HG03558 (cell line): Measurements from ENCODE around the gene DOCK3.
"Not testable (repeated sequence)": the region's sequence is repeated elsewhere in the genome, so short reads cannot be mapped to it uniquely, and the experiment has no call there.

Experiments
- ATAC-seq: cut with Tn5 transposase; IDR thresholded peaks from one replicate; pipeline ENCODE4 v1.9.1; 2021; ENCODE audit warnings: moderate number of reproducible peaks; ENCODE audit not compliant: unreplicated experiment; ENCODE audit errors: extremely low read depth

DOCK3 gene

DNA sequence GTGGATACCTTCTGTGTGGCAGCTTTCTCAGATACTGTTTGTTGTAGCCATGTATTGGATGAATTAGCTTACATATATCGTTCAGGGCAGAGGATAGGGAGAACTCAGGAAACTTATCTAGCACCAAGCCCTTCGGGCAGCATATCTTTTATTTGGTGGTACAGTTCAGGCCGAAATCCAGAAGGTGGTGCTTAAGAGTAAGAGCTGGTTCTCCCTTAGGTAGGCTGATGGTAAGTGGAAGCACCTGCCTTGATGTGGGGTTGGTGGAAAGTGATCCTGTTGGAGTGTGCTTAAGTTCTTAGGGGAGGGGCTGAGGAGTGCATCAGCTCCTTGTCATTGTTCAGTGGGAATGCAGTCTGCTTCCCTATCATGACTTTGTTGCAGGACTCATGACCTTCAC lies 187.5 kb downstream of the DOCK3 start:
- ATAC-seq, result no peak

DNA sequence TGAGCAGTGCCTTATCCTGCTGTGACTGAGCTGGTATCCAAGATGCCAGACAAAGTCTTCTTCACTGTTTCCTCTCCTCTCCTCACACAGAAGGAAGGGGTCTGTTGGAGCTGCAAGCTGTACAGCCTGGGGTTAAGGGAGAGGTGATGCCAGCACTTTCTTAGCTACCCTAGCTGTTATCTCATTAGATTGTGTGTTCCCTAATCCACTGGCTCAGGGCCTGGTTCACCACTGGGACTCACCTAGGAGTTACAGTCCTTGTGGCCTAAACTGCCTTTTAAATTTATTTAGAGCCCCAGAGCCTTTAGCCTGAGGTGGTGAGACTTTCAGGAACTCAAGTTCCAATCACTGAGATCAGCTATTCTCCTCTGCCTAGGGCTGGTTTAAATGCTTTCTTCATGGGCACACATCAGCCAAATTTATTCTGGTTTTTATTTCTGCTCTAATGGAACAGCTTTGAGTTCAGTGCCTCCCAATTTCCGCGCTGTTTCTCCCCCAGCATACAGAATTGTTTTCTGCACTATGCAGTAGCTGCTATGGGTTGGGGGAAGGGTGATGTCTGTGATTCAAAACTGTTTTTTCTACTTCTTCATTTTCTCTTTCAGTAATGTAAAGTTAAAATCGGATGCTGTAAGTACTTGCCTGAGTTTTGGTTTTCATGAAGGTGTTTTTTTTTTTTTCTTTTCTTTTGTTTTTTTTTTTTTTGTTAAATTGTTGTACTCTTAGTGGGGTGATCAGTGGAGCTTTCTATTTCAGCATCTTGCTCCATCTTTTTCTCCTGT lies 198.8 kb downstream of the DOCK3 start:
- peak; percentile 52 for ATAC-seq

DNA sequence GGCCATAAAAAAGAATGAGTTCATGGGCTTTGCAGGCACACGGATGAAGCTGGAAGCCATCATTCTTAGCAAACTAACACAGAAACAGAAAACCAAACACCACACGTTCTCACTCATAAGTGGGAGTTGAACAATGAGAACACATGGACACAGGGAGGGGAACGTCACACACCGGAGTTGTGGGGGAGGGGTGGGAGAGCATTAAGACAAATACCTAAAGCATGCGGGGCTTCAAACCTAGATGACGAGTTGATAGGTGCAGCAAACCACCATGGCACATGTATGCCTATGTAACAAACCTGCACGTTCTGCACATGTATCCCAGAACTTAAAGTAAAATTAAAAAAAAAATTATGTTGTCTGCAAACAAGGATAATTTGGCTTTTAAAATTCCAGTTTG lies 200.1 kb downstream of the DOCK3 start:
- ATAC-seq, result not testable (repeated sequence)

DNA sequence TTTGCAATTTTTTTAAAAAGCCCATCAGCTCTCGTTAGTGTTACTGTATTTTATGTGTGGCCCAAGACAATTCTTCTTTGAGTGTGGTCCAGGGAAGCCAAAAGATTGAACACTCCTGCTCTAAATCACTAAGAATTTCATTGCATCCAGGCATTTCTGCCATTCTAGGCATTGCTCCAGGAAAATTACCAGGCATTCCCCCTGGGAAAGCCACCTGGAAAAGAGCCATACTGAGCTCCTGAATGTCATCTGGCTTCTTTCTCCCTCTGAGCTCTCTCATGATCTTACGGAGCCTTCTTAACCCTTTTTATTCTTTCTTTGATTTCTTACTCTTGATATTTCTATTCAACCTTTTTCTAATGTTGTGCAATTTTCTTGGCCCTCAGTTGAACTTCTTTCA lies 202.2 kb downstream of the DOCK3 start:
- no peak for ATAC-seq

DNA sequence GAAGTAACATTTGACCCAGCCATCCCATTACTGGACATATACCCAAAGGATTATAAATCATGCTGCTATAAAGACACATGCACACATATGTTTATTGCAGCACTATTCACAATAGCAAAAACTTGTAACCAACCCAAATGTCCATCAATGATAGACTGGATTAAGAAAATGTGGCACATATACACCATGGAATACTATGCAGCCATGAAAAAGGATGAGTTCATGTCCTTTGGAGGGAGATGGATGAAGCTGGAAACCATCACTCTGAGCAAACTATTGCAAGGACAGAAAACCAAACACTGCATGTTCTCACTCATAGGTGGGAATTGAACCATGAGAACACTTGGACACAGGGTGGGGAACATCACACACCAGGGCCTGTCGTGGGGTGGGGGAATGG lies 208.0 kb downstream of the DOCK3 start:
- ATAC-seq, result not testable (repeated sequence)

DNA sequence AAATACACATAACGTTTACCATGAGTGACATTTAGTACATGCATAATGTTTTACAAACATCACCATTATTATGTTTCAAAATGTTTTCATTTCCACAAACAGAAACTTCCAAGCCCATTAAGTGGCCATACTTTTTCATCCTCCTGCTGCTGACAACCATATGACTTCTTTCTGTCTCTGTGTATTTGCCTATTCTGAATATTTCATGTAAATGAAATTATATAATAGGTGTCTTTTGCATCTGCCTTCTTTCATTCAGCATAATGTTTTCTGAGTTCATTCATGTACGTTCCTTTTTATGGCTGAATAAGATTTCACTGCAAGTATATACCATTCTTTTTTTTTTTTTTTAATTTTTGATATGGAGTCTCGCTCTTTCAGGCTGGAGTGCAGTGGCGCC lies 209.0 kb downstream of the DOCK3 start:
- no peak for ATAC-seq

DNA sequence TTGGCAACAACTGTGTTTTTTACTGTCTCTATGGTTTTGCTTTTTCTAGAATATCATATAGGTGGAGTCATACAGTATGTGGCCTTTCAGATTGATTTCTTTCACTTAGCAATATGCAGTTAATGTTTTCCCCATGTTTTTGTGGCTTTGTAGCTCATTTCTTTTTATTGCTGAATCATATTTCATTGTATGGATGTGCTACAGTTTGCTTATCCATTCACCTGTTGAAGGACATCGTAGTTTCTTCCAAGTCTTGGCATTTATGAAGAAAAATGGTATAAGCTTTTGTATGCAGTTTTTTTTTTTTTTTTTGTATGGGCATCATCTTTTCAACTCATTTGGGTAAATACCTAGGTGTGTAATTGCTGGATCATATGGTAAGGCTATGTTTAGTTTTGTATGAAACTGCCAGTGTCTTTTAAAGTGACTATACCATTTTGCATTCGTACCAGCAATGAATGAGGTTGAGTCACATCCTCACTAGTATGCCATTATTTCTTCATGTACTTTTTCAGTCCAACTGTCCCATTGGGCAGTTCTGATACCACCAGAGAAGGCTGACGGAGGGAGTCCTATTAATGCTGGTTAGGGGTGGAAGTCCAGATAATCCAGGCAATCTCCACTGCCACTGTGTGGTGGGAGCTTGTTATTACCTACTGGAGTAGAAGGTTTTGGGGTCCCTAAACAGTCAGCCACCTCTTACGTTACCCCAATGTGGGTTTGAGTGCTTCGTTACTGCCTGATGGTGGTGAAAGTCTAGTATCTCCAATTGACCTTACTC lies 210.5 kb downstream of the DOCK3 start:
- ATAC-seq, result no peak

DNA sequence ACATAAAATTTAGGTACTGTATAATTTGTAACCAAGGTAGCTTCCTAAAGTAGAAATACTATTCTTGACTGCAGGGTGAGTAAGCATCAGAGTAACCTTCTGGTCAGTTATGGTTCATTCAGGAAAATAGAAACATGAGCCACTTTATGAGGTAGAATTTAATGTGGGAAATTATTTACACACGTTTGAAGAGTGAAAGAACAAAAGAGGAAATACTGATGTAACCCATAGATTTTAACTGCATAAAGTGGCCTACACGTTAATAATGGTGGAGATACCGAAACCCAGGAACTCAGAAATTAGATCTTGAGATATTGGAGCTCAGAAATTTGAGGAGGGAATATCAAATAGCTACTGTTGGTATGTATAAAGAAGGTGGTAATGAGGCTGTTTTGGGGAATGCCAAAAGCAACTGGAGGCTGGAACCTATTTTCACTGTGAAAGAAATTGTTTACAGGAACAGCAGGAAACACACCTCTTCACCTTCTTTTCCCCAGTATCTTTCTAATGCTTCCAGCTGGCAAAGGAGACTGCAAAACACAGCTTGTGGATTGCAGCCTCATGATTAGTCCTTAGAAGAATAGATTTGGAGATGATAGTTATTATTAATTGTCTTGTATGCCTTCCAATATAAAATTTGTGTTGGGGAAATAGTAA lies 216.1 kb downstream of the DOCK3 start:
- ATAC-seq, result no peak

DNA sequence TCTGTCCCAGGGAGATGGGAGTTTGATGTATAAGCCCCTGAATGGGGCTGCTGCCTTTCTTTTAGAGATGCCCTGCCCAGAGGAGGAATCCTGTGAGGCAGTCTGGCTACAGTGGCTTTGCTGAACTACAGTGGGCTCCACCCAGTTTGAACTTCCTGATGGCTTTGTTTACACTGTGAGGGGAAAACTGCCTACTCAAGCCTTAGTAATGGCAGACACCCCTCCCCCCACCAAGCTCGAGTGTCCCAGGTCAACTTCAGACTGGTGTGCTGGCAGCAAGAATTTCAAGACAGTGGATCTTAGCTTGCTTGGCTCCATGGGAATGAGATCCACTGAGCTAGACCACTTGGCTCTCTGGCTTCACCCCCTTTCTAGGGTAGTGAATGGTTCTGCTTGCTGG lies 226.4 kb downstream of the DOCK3 start:
- not testable (repeated sequence) for ATAC-seq

DNA sequence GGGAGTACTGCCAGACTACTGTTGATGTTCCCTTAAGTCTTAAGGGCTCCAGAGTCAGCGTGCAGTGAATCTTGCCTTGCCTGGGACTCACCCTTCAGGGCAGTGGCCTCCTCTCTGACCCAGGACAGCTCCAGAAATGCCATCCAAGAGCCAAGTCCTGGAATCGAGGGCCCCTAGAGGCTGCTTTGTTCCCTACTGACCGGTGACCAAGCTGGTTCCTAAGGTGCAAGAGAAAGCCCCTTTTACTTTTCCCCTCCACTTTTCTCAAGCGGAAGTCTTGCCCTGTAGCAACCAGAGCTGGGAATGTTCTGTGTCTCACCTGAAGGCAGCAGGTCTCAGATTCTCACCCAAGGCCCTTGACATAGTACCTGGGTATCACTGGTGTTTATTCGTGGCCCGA lies 238.0 kb downstream of the DOCK3 start:
- ATAC-seq, result no peak

DNA sequence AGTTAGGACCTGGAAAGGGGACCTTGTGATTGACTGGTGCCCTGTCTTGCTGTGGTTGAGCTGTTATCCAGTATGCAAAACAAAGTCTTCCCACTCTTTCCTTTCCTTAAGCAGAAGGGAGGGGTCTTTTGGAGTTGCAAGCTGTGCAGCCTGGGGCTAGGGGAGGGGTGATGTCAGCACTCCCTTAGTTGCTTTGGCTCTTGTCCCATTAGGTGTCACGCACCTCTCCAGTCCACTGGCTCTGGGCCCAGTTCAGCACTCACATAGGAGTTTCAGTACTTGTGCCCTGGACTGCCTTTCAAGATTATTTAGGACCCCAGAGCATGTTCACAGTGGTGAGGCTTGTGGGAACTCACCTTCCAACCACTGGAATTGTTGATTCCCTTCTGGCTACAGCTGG lies 238.5 kb downstream of the DOCK3 start:
- no peak for ATAC-seq

DNA sequence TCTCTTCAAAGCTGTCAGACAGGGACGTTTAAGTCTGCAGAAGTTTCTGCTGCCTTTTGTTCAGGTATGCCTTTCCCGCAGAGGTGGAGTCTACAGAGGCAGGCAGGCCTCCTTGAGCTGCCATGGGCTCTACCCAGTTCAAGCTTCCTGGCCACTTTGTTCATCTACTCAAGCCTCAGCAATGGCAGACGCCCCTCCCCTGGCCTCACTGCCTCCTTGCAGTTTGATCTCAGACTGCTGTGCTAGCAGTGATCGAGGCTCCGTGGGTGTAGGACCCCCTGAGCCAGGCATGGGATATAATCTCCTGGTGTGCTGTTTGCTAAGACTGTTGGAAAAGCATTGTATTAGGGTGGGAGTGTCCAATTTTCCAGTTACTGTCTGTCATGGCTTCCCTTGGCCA lies 247.3 kb downstream of the DOCK3 start:
- ATAC-seq, result not testable (repeated sequence)

DNA sequence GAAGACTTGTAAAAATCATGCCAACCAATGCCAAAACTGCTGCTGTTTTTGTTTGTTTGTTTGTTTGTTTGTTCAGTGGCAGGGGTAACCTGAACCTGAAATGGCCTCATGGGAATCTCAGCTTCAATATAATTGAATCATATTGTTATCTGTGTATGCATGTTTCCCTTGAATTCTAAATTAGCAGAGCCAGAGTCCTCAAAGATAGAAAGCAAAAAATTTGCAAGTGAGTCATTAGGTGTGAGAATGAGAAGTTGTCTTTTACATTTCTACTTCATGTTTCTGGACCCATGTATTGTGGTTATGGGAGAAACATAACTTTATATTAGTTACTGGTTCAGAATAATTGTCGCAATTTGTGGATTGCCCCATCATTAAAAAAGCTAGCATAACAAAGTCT lies 249.2 kb downstream of the DOCK3 start:
- no peak for ATAC-seq

DNA sequence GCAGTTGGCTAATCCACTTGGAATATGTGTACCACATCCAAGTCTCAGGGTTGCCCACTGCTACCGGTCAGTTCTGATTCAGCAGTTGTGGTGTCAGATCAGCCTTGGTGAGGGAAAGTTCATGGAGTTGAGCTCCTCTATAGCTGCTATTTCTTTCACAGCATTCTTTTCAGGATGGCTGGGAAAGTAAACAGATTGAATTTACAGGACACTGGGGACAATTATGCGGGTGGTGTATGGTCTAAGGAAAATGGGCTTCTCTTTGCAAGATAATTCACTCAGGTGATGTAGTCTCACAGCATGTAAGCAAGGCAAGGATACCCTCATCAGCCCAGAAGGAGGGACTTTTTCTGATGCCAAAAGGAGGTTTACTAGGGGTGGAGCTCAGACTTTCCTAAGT lies 249.9 kb downstream of the DOCK3 start:
- ATAC-seq, result no peak

DNA sequence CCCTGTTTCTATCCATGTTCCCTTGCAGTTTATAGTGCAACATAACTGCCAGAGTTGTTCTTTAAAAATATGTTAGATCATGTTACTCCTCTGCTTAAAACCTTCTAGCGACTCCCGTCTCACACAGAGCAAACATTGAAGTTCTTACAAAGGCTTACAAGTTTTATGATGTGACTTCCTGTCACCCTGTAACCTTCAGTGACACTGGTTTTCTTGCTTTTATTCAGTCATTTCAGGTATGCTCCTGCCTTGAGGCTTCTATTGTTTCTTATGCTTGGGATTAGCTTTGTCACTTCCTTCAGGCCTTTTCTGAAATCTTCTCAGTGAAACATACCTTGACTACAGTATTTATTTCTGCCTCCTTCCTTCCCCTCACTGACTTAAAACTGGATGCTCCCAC lies 252.1 kb downstream of the DOCK3 start:
- ATAC-seq, result no peak

DNA sequence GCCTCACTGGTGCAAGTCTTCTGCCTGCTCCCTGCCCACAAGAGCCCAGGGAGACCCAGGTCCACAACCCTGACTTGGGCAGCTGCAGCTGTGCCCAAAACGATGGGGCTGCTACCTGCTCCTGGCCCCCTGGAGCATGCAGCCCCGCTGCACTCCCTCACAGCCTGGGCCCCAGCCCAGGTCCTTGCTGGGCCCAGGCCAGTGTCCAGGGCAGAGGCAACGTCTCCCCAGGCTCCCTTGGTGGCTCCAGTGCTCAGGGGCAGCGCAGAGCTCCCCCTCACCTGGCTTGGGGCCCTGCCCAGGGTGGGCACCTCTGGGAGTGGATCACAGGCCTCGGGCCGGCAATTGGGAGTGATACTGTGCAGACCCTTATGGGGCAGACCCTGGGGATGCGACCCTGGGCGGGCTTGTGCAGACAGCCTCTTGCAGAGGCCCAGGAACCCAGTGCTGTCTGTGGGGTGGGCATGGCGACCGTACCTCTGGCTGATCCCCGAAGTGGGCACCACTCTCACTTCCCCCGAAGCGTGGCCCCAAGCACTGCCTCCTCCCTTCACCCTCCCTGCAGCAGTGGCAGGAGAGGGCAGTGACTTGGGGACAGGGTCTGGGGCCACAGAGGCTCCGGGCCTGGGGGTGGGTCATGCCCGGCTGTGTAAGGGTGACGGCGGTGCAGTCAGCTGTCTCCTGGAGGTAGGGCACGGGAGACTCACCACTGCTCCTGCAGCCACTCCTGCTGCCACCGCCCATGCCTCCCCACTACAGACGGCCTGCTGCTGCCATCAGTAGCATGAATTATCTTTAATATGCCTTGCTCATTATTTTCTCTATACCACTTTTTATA lies 255.9 kb downstream of the DOCK3 start:
- no peak for ATAC-seq

DNA sequence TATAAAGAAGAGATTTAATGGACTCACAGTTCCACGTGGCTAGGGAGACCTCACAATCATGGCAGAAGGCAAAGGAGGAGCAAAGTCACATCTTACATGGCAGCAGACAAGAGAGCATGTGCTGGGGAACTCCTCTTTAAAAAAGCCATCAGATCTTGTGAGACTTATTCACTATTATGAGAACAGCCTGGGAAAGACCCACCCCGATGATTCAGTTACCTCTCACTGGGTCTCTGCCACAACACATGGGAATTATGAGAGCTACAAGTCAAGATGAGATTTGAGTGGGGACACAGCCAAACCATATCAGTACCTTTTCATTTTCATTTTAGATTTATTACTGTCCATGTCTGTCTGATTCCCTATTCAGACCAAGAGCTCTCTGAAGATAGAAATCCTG lies 258.2 kb downstream of the DOCK3 start:
- not testable (repeated sequence) for ATAC-seq

DNA sequence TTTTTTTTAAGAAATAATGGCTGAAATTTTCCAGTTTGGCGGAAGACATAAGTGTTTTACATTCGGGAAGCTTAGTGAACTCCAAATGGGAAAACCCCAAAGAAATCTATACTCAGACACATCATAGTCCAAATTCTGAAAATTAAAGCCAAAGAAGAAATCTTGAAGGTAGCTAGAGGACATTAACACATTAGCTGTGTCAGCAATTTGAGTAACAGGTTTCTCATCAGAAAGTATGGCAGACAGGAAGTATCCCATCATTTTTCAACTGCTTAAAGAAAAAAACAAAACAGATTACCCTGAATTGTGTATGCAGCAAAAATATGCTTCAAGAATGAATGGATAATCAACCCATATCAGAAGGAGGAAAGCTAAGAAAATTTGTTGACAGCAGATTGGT lies 261.7 kb downstream of the DOCK3 start:
- no peak for ATAC-seq

DNA sequence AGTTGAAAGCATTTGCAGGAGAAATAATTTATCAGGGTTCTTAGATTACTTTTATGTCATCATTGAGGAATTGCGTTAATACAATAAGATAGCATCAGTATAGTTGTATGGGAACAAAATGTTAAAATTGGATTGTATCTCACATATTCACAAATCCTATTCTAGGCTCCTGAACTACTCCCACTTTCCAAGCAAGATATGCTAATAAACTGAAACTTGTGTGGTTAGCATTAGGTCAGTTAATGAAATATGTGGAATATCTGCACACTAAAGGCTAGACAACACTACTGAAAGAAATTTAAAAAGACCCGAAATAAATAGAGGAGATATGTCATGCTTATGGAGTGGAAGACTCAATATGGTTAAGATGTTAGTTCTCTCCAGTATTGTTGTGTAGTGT lies 272.7 kb downstream of the DOCK3 start:
- no peak for ATAC-seq

DNA sequence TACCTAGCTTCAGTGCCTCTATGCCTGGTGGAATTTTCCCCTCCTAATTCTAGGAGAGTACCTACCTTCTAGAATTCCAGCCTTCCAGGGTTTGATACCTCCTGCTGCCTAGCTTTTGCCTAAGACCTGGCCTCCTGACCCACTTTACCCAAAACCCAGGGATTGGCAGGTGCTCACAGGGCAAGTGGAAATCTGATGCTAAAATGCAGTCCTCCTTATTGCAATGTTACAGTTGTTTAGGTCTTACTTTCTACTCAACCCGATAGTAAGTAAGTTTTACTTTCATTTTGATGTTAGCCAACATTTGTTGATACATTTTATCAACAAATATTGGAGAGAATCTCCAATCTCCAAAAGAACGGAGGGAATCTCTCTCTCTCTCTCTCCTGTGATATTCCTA lies 275.9 kb downstream of the DOCK3 start:
- ATAC-seq, result no peak
